ENCODE measurements around the gene SNX22.

Gene SNX22

DNA sequence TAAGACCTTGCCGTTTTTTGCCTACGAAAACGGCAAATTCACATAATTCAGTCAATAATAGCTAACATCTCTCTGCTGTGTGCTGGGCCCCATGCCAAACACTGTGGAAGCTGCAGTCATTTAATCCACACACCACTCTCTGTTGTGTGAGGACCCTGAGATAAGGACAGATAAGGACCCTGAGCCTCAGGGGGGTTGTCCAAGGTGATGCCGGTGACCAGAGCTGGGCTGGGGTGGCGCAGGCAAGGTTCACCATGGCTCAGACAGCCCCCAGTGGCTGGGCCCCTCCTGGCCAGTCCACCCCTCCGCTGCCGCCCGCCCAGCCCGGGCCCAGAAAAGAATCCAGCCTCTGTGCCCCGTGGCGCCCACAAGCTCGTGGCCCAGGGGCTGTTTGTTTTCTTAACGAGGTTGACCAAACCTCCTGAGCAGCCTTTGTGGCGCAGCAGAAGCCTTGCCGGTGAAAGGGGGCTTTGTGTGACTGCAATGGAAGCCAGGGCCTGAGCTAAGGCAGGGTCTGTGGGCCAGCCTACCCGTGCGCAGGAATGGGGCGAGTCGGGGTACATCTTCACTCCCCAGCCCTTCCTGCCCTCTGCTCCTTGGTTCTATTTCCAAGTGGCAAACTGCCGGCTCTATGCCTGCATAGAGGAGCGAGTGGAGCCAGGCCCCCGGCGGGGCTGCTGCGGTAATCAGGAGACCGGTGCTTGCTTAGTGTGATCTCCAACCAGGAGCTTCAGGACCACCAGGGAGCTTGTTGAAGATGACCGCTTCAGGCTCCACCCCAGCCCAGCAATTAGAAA, 4.4 kb upstream of the SNX22 start (continued):
- TF ChIP-seq ZBTB20 (tag by site-specific recombination; IDR thresholded peaks at IDR 0.05) (peak; percentile 62), ZNF624 (tag by site-specific recombination; IDR thresholded peaks at IDR 0.05) (no peak), ZNF571 (tag by site-specific recombination; IDR thresholded peaks at IDR 0.05) (no peak), ZNF223 (tag by site-specific recombination; IDR thresholded peaks at IDR 0.05) (peak; percentile 99), ZNF335 (tag by site-specific recombination; conservative IDR thresholded peaks at IDR 0.05) (peak; percentile 96), ZNF654 (tag by site-specific recombination; IDR thresholded peaks at IDR 0.05; ENCODE audit: low read depth) (no peak), ZNF366 (tag by site-specific recombination; conservative IDR thresholded peaks at IDR 0.05) (no peak), ZNF302 (tag by site-specific recombination; IDR thresholded peaks at IDR 0.05; ENCODE audit: low read depth) (no peak), ZIC2 (tag by site-specific recombination; IDR thresholded peaks at IDR 0.05) (peak; percentile 60), YY2 (tag by site-specific recombination; IDR thresholded peaks at IDR 0.05) (no peak), ZNF707 (tag by site-specific recombination; IDR thresholded peaks at IDR 0.05) (no peak), ZNF621 (tag by site-specific recombination; IDR thresholded peaks at IDR 0.05) (no peak), ZNF350 (tag by site-specific recombination; IDR thresholded peaks at IDR 0.05) (no peak), ZNF677 (tag by site-specific recombination; IDR thresholded peaks at IDR 0.05) (no peak), ZNF514 (tag by site-specific recombination; IDR thresholded peaks at IDR 0.05) (no peak), ZNF202 (tag by site-specific recombination; IDR thresholded peaks at IDR 0.05; ENCODE audit: borderline replicate concordance) (no peak), ZFHX2 (tag by site-specific recombination; conservative IDR thresholded peaks at IDR 0.05) (no peak; the same call in 1 of the 2 replicates), ZEB2 (tag by site-specific recombination; IDR thresholded peaks at IDR 0.05) (peak; percentile 47; the same call in 1 of the 2 replicates), SCRT1 (tag by site-specific recombination; IDR thresholded peaks at IDR 0.05; ENCODE audit: borderline replicate concordance) (no peak), OSR2 (tag by site-specific recombination; IDR thresholded peaks at IDR 0.05) (peak; percentile 11; the same call in 1 of the 2 replicates), ZNF544 (tag by site-specific recombination; IDR thresholded peaks at IDR 0.05) (no peak), HOXA7 (CRISPR knock-in tag; IDR thresholded peaks at IDR 0.05; ENCODE audit: borderline replicate concordance) (no peak), ZNF623 (tag by site-specific recombination; IDR thresholded peaks at IDR 0.05) (no peak), SETDB1 (IDR thresholded peaks at IDR 0.05; ENCODE audit: insufficient read length, low read length) (no peak), ZNF560 (tag by site-specific recombination; IDR thresholded peaks at IDR 0.05; ENCODE audit: borderline replicate concordance) (no peak), IKZF3 (tag by site-specific recombination; IDR thresholded peaks at IDR 0.05) (no peak)
- TF ChIP-seq, protein P1, sequence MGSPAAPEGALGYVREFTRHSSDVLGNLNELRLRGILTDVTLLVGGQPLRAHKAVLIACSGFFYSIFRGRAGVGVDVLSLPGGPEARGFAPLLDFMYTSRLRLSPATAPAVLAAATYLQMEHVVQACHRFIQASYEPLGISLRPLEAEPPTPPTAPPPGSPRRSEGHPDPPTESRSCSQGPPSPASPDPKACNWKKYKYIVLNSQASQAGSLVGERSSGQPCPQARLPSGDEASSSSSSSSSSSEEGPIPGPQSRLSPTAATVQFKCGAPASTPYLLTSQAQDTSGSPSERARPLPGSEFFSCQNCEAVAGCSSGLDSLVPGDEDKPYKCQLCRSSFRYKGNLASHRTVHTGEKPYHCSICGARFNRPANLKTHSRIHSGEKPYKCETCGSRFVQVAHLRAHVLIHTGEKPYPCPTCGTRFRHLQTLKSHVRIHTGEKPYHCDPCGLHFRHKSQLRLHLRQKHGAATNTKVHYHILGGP (tag by site-specific recombination; IDR thresholded peaks at IDR 0.05) = no peak
- TF ChIP-seq, protein P2, sequence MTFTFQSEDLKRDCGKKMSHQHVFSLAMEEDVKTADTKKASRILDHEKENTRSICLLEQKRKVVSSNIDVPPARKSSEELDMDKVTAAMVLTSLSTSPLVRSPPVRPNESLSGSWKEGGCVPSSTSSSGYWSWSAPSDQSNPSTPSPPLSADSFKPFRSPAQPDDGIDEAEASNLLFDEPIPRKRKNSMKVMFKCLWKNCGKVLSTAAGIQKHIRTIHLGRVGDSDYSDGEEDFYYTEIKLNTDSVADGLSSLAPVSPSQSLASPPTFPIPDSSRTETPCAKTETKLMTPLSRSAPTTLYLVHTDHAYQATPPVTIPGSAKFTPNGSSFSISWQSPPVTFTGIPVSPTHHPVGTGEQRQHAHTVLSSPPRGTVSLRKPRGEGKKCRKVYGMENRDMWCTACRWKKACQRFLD (tag by site-specific recombination; IDR thresholded peaks at IDR 0.05) = no peak
- TF ChIP-seq, protein P3, sequence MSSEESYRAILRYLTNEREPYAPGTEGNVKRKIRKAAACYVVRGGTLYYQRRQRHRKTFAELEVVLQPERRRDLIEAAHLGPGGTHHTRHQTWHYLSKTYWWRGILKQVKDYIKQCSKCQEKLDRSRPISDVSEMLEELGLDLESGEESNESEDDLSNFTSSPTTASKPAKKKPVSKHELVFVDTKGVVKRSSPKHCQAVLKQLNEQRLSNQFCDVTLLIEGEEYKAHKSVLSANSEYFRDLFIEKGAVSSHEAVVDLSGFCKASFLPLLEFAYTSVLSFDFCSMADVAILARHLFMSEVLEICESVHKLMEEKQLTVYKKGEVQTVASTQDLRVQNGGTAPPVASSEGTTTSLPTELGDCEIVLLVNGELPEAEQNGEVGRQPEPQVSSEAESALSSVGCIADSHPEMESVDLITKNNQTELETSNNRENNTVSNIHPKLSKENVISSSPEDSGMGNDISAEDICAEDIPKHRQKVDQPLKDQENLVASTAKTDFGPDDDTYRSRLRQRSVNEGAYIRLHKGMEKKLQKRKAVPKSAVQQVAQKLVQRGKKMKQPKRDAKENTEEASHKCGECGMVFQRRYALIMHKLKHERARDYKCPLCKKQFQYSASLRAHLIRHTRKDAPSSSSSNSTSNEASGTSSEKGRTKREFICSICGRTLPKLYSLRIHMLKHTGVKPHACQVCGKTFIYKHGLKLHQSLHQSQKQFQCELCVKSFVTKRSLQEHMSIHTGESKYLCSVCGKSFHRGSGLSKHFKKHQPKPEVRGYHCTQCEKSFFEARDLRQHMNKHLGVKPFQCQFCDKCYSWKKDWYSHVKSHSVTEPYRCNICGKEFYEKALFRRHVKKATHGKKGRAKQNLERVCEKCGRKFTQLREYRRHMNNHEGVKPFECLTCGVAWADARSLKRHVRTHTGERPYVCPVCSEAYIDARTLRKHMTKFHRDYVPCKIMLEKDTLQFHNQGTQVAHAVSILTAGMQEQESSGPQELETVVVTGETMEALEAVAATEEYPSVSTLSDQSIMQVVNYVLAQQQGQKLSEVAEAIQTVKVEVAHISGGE (tag by site-specific recombination; conservative IDR thresholded peaks at IDR 0.05; ENCODE audit: low read depth) = no peak
- TF ChIP-seq, protein P4, sequence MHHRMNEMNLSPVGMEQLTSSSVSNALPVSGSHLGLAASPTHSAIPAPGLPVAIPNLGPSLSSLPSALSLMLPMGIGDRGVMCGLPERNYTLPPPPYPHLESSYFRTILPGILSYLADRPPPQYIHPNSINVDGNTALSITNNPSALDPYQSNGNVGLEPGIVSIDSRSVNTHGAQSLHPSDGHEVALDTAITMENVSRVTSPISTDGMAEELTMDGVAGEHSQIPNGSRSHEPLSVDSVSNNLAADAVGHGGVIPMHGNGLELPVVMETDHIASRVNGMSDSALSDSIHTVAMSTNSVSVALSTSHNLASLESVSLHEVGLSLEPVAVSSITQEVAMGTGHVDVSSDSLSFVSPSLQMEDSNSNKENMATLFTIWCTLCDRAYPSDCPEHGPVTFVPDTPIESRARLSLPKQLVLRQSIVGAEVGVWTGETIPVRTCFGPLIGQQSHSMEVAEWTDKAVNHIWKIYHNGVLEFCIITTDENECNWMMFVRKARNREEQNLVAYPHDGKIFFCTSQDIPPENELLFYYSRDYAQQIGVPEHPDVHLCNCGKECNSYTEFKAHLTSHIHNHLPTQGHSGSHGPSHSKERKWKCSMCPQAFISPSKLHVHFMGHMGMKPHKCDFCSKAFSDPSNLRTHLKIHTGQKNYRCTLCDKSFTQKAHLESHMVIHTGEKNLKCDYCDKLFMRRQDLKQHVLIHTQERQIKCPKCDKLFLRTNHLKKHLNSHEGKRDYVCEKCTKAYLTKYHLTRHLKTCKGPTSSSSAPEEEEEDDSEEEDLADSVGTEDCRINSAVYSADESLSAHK (tag by site-specific recombination; IDR thresholded peaks at IDR 0.05) = no peak
- TF ChIP-seq, protein P5, sequence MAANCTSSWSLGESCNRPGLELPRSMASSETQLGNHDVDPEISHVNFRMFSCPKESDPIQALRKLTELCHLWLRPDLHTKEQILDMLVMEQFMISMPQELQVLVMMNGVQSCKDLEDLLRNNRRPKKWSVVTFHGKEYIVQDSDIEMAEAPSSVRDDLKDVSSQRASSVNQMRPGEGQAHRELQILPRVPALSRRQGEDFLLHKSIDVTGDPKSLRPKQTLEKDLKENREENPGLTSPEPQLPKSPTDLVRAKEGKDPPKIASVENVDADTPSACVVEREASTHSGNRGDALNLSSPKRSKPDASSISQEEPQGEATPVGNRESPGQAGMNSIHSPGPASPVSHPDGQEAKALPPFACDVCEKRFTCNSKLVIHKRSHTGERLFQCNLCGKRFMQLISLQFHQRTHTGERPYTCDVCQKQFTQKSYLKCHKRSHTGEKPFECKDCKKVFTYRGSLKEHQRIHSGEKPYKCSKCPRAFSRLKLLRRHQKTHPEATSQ (tag by site-specific recombination; IDR thresholded peaks at IDR 0.05) = no peak
